H1 (cell line): ENCODE measurements around the gene FAM9C. TPM values are rescaled to one million over a fixed set of nuclear protein-coding genes. Genes with fewer than 3 reads are reported as not detected.

Experiments used
- CTCF ChIA-PET: fragments of 300-600 bp; sonication (Branson Sonifier 250); formaldehyde crosslinking; loops from one replicate; lab custom pipeline; 2021; ENCODE audit not compliant: partially characterized antibody; lab: Charles Lee
- POLR2A ChIA-PET: fragments of 300-600 bp; sonication (Branson Sonifier 250); formaldehyde crosslinking; loops from one replicate; lab custom pipeline; 2021; ENCODE audit warnings: inconsistent platforms; ENCODE audit not compliant: partially characterized antibody; lab: Charles Lee
- DNase-seq, 2 experiments: peaks; one replicate each; pipeline versions ENCODE4 v3.0.0 to v3.0.0-alpha.2; 2010 to 2022; ENCODE audit warnings: low spot score in 2 of 2, low read depth in 1 of 2, mixed read lengths in 1 of 2
- FAIRE-seq: peaks from 2 replicates; lab custom pipeline; 2011; peaks lifted over from hg19 to GRCh38; lab: Jason Lieb, UNC
- H2AFZ ChIP-seq: 2 replicates; pipeline ENCODE4 v1.8.1; 2012; ENCODE audit warnings: low read length, inconsistent platforms
- H2AK5ac ChIP-seq: 2 replicates; pipeline ENCODE4 v1.6.1; 2013; ENCODE audit warnings: low read depth, low read length
- H2BK120ac ChIP-seq: replicated peaks from 2 replicates; pipeline ENCODE3; 2013; ENCODE audit warnings: low read depth, low read length, inconsistent platforms
- H2BK12ac ChIP-seq: 2 replicates; pipeline ENCODE4 v1.6.1; 2013; ENCODE audit warnings: low read depth, low read length
- H2BK15ac ChIP-seq: 2 replicates; pipeline ENCODE4 v1.6.1; 2013; ENCODE audit warnings: low read length
- H2BK20ac ChIP-seq: 2 replicates; pipeline ENCODE4 v1.6.1; 2013; ENCODE audit warnings: low read length
- H2BK5ac ChIP-seq: 2 replicates; pipeline ENCODE4 v1.6.1; 2013; ENCODE audit warnings: low read depth, low read length
- H3K14ac ChIP-seq: 2 replicates; pipeline ENCODE4 v1.6.1; 2013; ENCODE audit warnings: inconsistent platforms; ENCODE audit not compliant: insufficient read length
- H3K18ac ChIP-seq: 2 replicates; pipeline ENCODE4 v1.6.1; 2013; ENCODE audit warnings: low read length; ENCODE audit errors: extremely low read depth
- H3K23ac ChIP-seq: 2 replicates; pipeline ENCODE4 v1.6.1; 2013; ENCODE audit warnings: inconsistent platforms; ENCODE audit not compliant: insufficient read length
- H3K23me2 ChIP-seq: 2 replicates; pipeline ENCODE4 v1.6.1; 2013; ENCODE audit warnings: low read depth, low read length
- H3K27ac ChIP-seq: 2 replicates; pipeline ENCODE4 v1.6.1; 2011; ENCODE audit warnings: low read depth, low read length, inconsistent platforms
- H3K27me3 ChIP-seq, 4 experiments: replicated peaks in 1 of 4; 1 replicate in 1 of 4; 2 replicates in 3 of 4; pipeline versions ENCODE4 v1.6.1 to v1.8.1; 2011 to 2013; ENCODE audit warnings: low read length in 3 of 4, mild to moderate bottlenecking in 3 of 4, inconsistent platforms in 2 of 4, mixed read lengths in 2 of 4, moderate library complexity in 1 of 4; ENCODE audit not compliant: control insufficient read depth in 3 of 4, insufficient read depth in 3 of 4; ENCODE audit errors: extremely low read depth in 1 of 4
- H3K36me3 ChIP-seq, 4 experiments: 2 replicates each; pipeline versions ENCODE4 v1.6.1 to v1.8.1; 2011 to 2013; ENCODE audit warnings: mild to moderate bottlenecking in 4 of 4, low read length in 3 of 4, moderate library complexity in 2 of 4, control low read depth in 1 of 4, inconsistent platforms in 1 of 4; ENCODE audit not compliant: insufficient read depth in 4 of 4, control insufficient read depth in 2 of 4
- H3K4ac ChIP-seq: replicated peaks from 2 replicates; pipeline ENCODE3; 2013; ENCODE audit warnings: low read length, low read depth, mixed read lengths, inconsistent platforms; ENCODE audit not compliant: insufficient read length
- H3K4me1 ChIP-seq, 4 experiments: replicated peaks in 1 of 4; 1 replicate in 1 of 4; 2 replicates in 3 of 4; pipeline versions ENCODE4 v1.6.1 to v1.8.1; 2011 to 2013; ENCODE audit warnings: low read length in 3 of 4, inconsistent platforms in 2 of 4, mixed read lengths in 1 of 4; ENCODE audit not compliant: insufficient read depth in 4 of 4, control insufficient read depth in 3 of 4
- H3K4me2 ChIP-seq, 2 experiments: 2 replicates each; pipeline versions ENCODE4 v1.6.1 to v1.8.1; 2011 to 2013; ENCODE audit warnings: low read depth in 2 of 2, low read length in 2 of 2, control low read depth in 1 of 2, inconsistent platforms in 1 of 2, mild to moderate bottlenecking in 1 of 2; ENCODE audit not compliant: insufficient read depth in 1 of 2
- H3K4me3 ChIP-seq, 4 experiments: fragments of 200-600, 300-600 bp in 1 of 4; sonication (generic), shearing (Covaris generic), sonication (Bioruptor Twin) in 1 of 4; 2 replicates each; pipeline versions ENCODE4 v1.5.1 to v1.8.1; 2011 to 2016; ENCODE audit warnings: low read length in 4 of 4, low read depth in 3 of 4, control low read depth in 2 of 4, inconsistent platforms in 2 of 4, mild to moderate bottlenecking in 2 of 4, mixed read lengths in 1 of 4, moderate library complexity in 1 of 4; ENCODE audit not compliant: insufficient read depth in 2 of 4; ENCODE audit errors: extremely low read depth in 1 of 4
- H3K56ac ChIP-seq: replicated peaks from 2 replicates; pipeline ENCODE3; 2013; ENCODE audit warnings: low read depth, mild to moderate bottlenecking, mixed read lengths, low read length, inconsistent platforms; ENCODE audit not compliant: insufficient read length
- H3K79me1 ChIP-seq: 2 replicates; pipeline ENCODE4 v1.6.1; 2013; ENCODE audit warnings: low read depth, low read length, control low read depth
- H3K79me2 ChIP-seq, 2 experiments: 2 replicates each; pipeline versions ENCODE4 v1.6.1 to v1.8.1; 2012 to 2013; ENCODE audit warnings: low read length in 2 of 2, mild to moderate bottlenecking in 2 of 2, inconsistent platforms in 1 of 2; ENCODE audit not compliant: insufficient read depth in 2 of 2, control insufficient read depth in 1 of 2
- H3K9ac ChIP-seq, 4 experiments: replicated peaks in 1 of 4; 1 replicate in 1 of 4; 2 replicates in 3 of 4; pipeline versions ENCODE4 v1.6.1 to v1.8.1; 2011 to 2013; ENCODE audit warnings: low read depth in 3 of 4, low read length in 3 of 4, control low read depth in 2 of 4, mild to moderate bottlenecking in 2 of 4, moderate library complexity in 2 of 4, inconsistent platforms in 1 of 4; ENCODE audit errors: extremely low read depth in 1 of 4
- H3K9me3 ChIP-seq, 2 experiments: 2 replicates each; pipeline versions ENCODE4 v1.6.1 to v1.8.1; 2012 to 2013; ENCODE audit warnings: mild to moderate bottlenecking in 2 of 2, moderate library complexity in 2 of 2, control low read depth in 1 of 2, inconsistent platforms in 1 of 2, low read depth in 1 of 2, low read length in 1 of 2, mixed read lengths in 1 of 2; ENCODE audit not compliant: insufficient read depth in 2 of 2
- H4K20me1 ChIP-seq, 2 experiments: replicated peaks in 1 of 2; 2 replicates each; pipeline versions ENCODE3 to v1.8.1; 2011 to 2013; ENCODE audit warnings: inconsistent platforms in 2 of 2, low read length in 2 of 2, mild to moderate bottlenecking in 1 of 2; ENCODE audit not compliant: insufficient read depth in 2 of 2, control insufficient read depth in 1 of 2
- H4K5ac ChIP-seq: 2 replicates; pipeline ENCODE4 v1.6.1; 2013; ENCODE audit warnings: low read length, low read depth, mixed read lengths, inconsistent platforms; ENCODE audit not compliant: insufficient read length
- H4K8ac ChIP-seq: 2 replicates; pipeline ENCODE4 v1.8.0; 2013; ENCODE audit warnings: mild to moderate bottlenecking, moderate library complexity, low read length, inconsistent platforms; ENCODE audit not compliant: insufficient read depth; ENCODE audit errors: extremely low read depth
- H4K91ac ChIP-seq: replicated peaks from 2 replicates; pipeline ENCODE3; 2013; ENCODE audit warnings: low read length, mixed read lengths, inconsistent platforms; ENCODE audit not compliant: insufficient read length
- BCL11A ChIP-seq, 2 experiments: IDR thresholded peaks; one replicate each; pipeline ENCODE4 v1.6.1; 2011; ENCODE audit warnings: low read depth in 2 of 2, low read length in 2 of 2, mild to moderate bottlenecking in 2 of 2
- CBX8 ChIP-seq: fragments of 300-800, 300-1000 bp; sonication (generic); IDR thresholded peaks from 2 replicates; pipeline ENCODE4 v1.7.1; 2016; ENCODE audit warnings: low read depth, low read length, borderline replicate concordance
- EGR1 ChIP-seq: IDR thresholded peaks from 2 replicates; pipeline ENCODE4 v1.6.1; 2011; ENCODE audit warnings: low read depth, low read length, borderline replicate concordance
- POU5F1 ChIP-seq: IDR thresholded peaks from 2 replicates; pipeline ENCODE4 v1.6.1; 2011; ENCODE audit warnings: low read depth, mild to moderate bottlenecking, low read length, moderate library complexity
- RFX5 ChIP-seq: IDR thresholded peaks from 2 replicates; pipeline ENCODE4 v1.6.1; 2011; ENCODE audit warnings: low read depth, low read length, improper control_type of control experiment, borderline replicate concordance
- SP2 ChIP-seq: IDR thresholded peaks from 2 replicates; pipeline ENCODE4 v1.6.1; 2012; ENCODE audit warnings: mild to moderate bottlenecking, low read length, inconsistent platforms
- ZNF274 ChIP-seq: IDR thresholded peaks from 2 replicates; pipeline ENCODE4 v1.7.0; 2012; ENCODE audit warnings: low read length, borderline replicate concordance; ENCODE audit errors: extremely low read depth
- WGBS, 2 experiments: shearing (Covaris generic) in 1 of 2; methylation state at CpG; one replicate each; pipeline versions ENCODE4 v1.1.6 to v1.1.7; 2013 to 2015; ENCODE audit warnings: low lambda C conversion rate in 2 of 2, mixed read lengths in 2 of 2, inconsistent platforms in 1 of 2, low coverage in 1 of 2, missing lambda C conversion rate in 1 of 2; ENCODE audit not compliant: insufficient replicate concordance in 2 of 2, insufficient coverage in 1 of 2, insufficient read length in 1 of 2; ENCODE audit errors: extremely low coverage in 1 of 2, missing lambda C conversion rate in 1 of 2; 5-methylcytosine and 5-hydroxymethylcytosine counted together
- polyA plus RNA-seq, 7 experiments: library from polyadenylated mRNA; depleted of rRNA in 3 of 7; stranded (reverse) in 5 of 7; unstranded in 2 of 7; fragments of >200 nt in 5 of 7; fragments of 200-250 nt in 2 of 7; gene quantifications; 1 replicate in 5 of 7; 2 replicates in 1 of 7; 4 replicates in 1 of 7; pipeline versions ENCODE4 v1.2.1 to v1.2.3, GENCODE V29; 2011 to 2013; ENCODE audit warnings: missing spikeins in 2 of 7, mixed read lengths in 2 of 7
- total RNA-seq: library from RNA; stranded (reverse); fragmentation: NEBNext Ultra II Directional; extraction: Animal tissue kit (Norgen Biotek cat#: 25700); gene quantifications from 2 replicates; pipeline ENCODE4 v1.2.1, GENCODE V29; 2021

Gene FAM9C
- total and polyA plus RNA-seq, 2 of the 8 experiments (the other 6 are each of a cell fraction or from before 2014, with no cell fraction given): not detected

GRCh38 chrX:13008851-13009250 is 35.6 kb downstream of the FAM9C start:
- H3K14ac ChIP-seq: no peak overlapping the region
- H3K4me2 ChIP-seq: no peak overlapping the region
- no peak for TF ChIP-seq SP2
- no peak for TF ChIP-seq POU5F1
- no peak for TF ChIP-seq EGR1
- TF ChIP-seq ZNF274: no peak
- TF ChIP-seq RFX5: no peak
- TF ChIP-seq BCL11A (IDR thresholded peaks at IDR 0.05; ENCODE audit: low read depth in 2 of 2, low read length in 2 of 2): no peak
- no peak for TF ChIP-seq CBX8
- no peak for DNase-seq
- POLR2A ChIA-PET: no interaction called here
- H2BK12ac ChIP-seq: no peak overlapping the region
- no peak overlapping the region for H2BK20ac ChIP-seq
- H4K20me1 ChIP-seq: no peaks in the 10 kb centered on the region
- H4K8ac ChIP-seq: no peak overlapping the region
- no peaks in the 10 kb centered on the region for H3K23me2 ChIP-seq
- H4K5ac ChIP-seq: no peak overlapping the region
- H3K4ac ChIP-seq: no peak overlapping the region
- peaks cover 0 to 2% (median 1%) of the 10 kb centered on the region in 4 experiments; a peak in 2 of 7 replicates for H3K4me1 ChIP-seq
- H2BK5ac ChIP-seq: no peak overlapping the region
- H3K9me3 ChIP-seq: no peaks in the 10 kb centered on the region
- H3K23ac ChIP-seq: no peak overlapping the region
- WGBS, 2 experiments: 89% methylated on average over 3 of the region's 3 CpGs; no CpG with 5 or more reads in 1 of the 2 experiments
- H3K9ac ChIP-seq: no peak overlapping the region
- no peak overlapping the region for H3K18ac ChIP-seq
- no peak for FAIRE-seq
- no peaks in the 10 kb centered on the region for H3K79me1 ChIP-seq
- no peak overlapping the region for H3K56ac ChIP-seq
- no peak overlapping the region for H2AFZ ChIP-seq
- no peak overlapping the region for H3K4me3 ChIP-seq
- no peak overlapping the region for H2BK120ac ChIP-seq
- no peak overlapping the region for H2AK5ac ChIP-seq
- no peak overlapping the region for H2BK15ac ChIP-seq
- no peak overlapping the region for H4K91ac ChIP-seq
- CTCF ChIA-PET: interaction anchor here (0.6 kb wide), 1 partner anchor 240 kb away, joined by 3 read pairs; no protein-coding TSS in a partner anchor
- no peak overlapping the region for H3K27ac ChIP-seq
- H3K27me3 ChIP-seq: no peaks in the 10 kb centered on the region
- no peaks in the 10 kb centered on the region for H3K36me3 ChIP-seq
- no peaks in the 10 kb centered on the region for H3K79me2 ChIP-seq
